Ishikawa (cell line): ENCODE data around the gene TET3.

Experiments
- CEBPB ChIP-seq: IDR thresholded peaks from 2 replicates; pipeline ENCODE4 v1.6.1; 2012
- CREB1 ChIP-seq: IDR thresholded peaks from 2 replicates; pipeline ENCODE4 v1.6.1; 2012; ENCODE audit warnings: low read depth
- EGR1 ChIP-seq: IDR thresholded peaks from 2 replicates; pipeline ENCODE4 v1.6.1; 2012
- EP300 ChIP-seq: IDR thresholded peaks from 2 replicates; pipeline ENCODE4 v1.6.1; 2012; ENCODE audit warnings: borderline replicate concordance
- FOXM1 ChIP-seq: IDR thresholded peaks from 2 replicates; pipeline ENCODE4 v1.6.1; 2012; ENCODE audit warnings: low read depth, borderline replicate concordance
- MAX ChIP-seq: IDR thresholded peaks from 2 replicates; pipeline ENCODE4 v1.6.1; 2012
- NFIC ChIP-seq: IDR thresholded peaks from 2 replicates; pipeline ENCODE4 v1.6.1; 2012
- RAD21 ChIP-seq: IDR thresholded peaks from 2 replicates; pipeline ENCODE4 v1.6.1; 2012; ENCODE audit warnings: low read depth
- REST ChIP-seq: IDR thresholded peaks from 2 replicates; pipeline ENCODE4 v1.6.1; 2012; ENCODE audit warnings: low read depth, mild to moderate bottlenecking
- TAF1 ChIP-seq: IDR thresholded peaks from 2 replicates; pipeline ENCODE4 v1.6.1; 2012; ENCODE audit warnings: low read depth, mild to moderate bottlenecking
- TCF12 ChIP-seq: IDR thresholded peaks from 2 replicates; pipeline ENCODE4 v1.6.1; 2012; ENCODE audit warnings: low read depth
- TEAD4 ChIP-seq: IDR thresholded peaks from 2 replicates; pipeline ENCODE4 v1.6.1; 2012
- USF1 ChIP-seq: IDR thresholded peaks from 2 replicates; pipeline ENCODE4 v1.6.1; 2012
- YY1 ChIP-seq: IDR thresholded peaks from 2 replicates; pipeline ENCODE4 v1.6.1; 2012; ENCODE audit warnings: low read depth
- ZBTB7A ChIP-seq: IDR thresholded peaks from 2 replicates; pipeline ENCODE4 v1.6.1; 2012; ENCODE audit warnings: low read depth

TET3 gene

GRCh38 chr2:74006459-74006858 is 21.7 kb downstream of the TET3 start:
- TF ChIP-seq CEBPB (no peak), USF1 (no peak), RAD21 (no peak), TEAD4 (no peak), REST (no peak), CREB1 (no peak), EP300 (no peak), ZBTB7A (no peak), YY1 (no peak), FOXM1 (no peak)

- TF ChIP-seq MAX (no peak), ZBTB7A (no peak), USF1 (no peak)
Measured at GRCh38 chr2:74007121-74007520, 22.4 kb downstream of the TET3 start.

- TF ChIP-seq YY1 (no peak), MAX (no peak), CEBPB (no peak), CREB1 (no peak), TEAD4 (no peak), TCF12 (no peak), USF1 (no peak), TAF1 (no peak), ZBTB7A (no peak), NFIC (no peak), FOXM1 (no peak), EP300 (no peak), RAD21 (no peak), EGR1 (no peak), REST (no peak)
Measured at GRCh38 chr2:74007711-74008110, 23.0 kb downstream of the TET3 start.

- TF ChIP-seq TAF1 (no peak), CEBPB (no peak), MAX (no peak), EP300 (no peak), TEAD4 (no peak), YY1 (no peak), FOXM1 (no peak), REST (no peak), RAD21 (no peak), NFIC (no peak), CREB1 (no peak), EGR1 (no peak), ZBTB7A (no peak), USF1 (no peak), TCF12 (no peak)
Measured at GRCh38 chr2:74008761-74009395, 24.2 kb downstream of the TET3 start.
